B cell (primary cell): Measurements from ENCODE around the gene SARNP. TPM values are rescaled to one million over a fixed set of nuclear protein-coding genes. Genes with fewer than 3 reads are reported as not detected.

Experiments
- ATAC-seq: fragments of 200-7000 bp; cut with Tn5 transposase; one replicate; pipeline ENCODE4 v1.10.0; 2021; ENCODE audit warnings: low read depth, mild to moderate bottlenecking, moderate number of reproducible peaks, moderate library complexity
- CTCF ChIA-PET: fragments of 350-600 bp; sonication (Branson Sonifier 250); formaldehyde crosslinking; loops from one replicate; lab custom pipeline; 2021; ENCODE audit warnings: antibody characterized with exemption, inconsistent platforms; lab: Charles Lee
- POLR2A ChIA-PET: fragments of 350-600 bp; sonication (Branson Sonifier 250); formaldehyde crosslinking; loops from one replicate; lab custom pipeline; 2021; ENCODE audit warnings: antibody characterized with exemption; lab: Charles Lee
- DNase-seq: peaks from one replicate; pipeline ENCODE4 v3.0.0; 2013
- H2AFZ ChIP-seq: 2 replicates; pipeline ENCODE4 v1.6.1; 2012; ENCODE audit warnings: mild to moderate bottlenecking, low read depth, low read length; ENCODE audit not compliant: insufficient read depth, poor library complexity, severe bottlenecking
- H3K27ac ChIP-seq, 2 donors: 1 replicate in 1 of 2; 2 replicates in 1 of 2; pipeline ENCODE4 v1.5.1; 2012 to 2013; ENCODE audit warnings: low read length in 2 of 2, mild to moderate bottlenecking in 2 of 2, moderate library complexity in 1 of 2
- H3K27me3 ChIP-seq, 4 experiments: fragments of 200-600 bp in 1 of 4; sonication (generic) in 1 of 4; replicated peaks in 1 of 4; 1 replicate in 2 of 4; 2 replicates in 2 of 4; pipeline versions ENCODE4 v1.6.1 to v1.7.0; 2013 to 2016; ENCODE audit warnings: low read length in 3 of 4, mild to moderate bottlenecking in 2 of 4, mixed read lengths in 1 of 4, moderate library complexity in 1 of 4; ENCODE audit not compliant: insufficient read depth in 4 of 4, control insufficient read depth in 3 of 4; ENCODE audit errors: control extremely low read depth in 1 of 4
- H3K36me3 ChIP-seq, 2 experiments: replicated peaks in 1 of 2; 1 replicate in 1 of 2; 2 replicates in 1 of 2; pipeline versions ENCODE4 v1.6.1 to v1.7.1; 2013; ENCODE audit warnings: low read length in 1 of 2; ENCODE audit not compliant: insufficient read depth in 2 of 2, control insufficient read depth in 1 of 2; ENCODE audit errors: control extremely low read depth in 1 of 2, extremely low read depth in 1 of 2
- H3K4me1 ChIP-seq, 2 donors: fragments of 200-600 bp in 1 of 2; sonication (generic) in 1 of 2; 1 replicate in 1 of 2; 2 replicates in 1 of 2; pipeline versions ENCODE4 v1.5.1 to v1.6.1; 2013 to 2017; ENCODE audit warnings: low read length in 2 of 2; ENCODE audit not compliant: control insufficient read depth in 2 of 2, insufficient read depth in 2 of 2
- H3K4me2 ChIP-seq: replicated peaks from 2 replicates; pipeline ENCODE3; 2012; ENCODE audit warnings: mild to moderate bottlenecking, low read depth, low read length; ENCODE audit not compliant: poor library complexity, severe bottlenecking
- H3K4me3 ChIP-seq, 5 experiments: fragments of 200-600 bp in 1 of 5; sonication (generic) in 1 of 5; 1 replicate in 3 of 5; 2 replicates in 2 of 5; pipeline versions ENCODE4 v1.5.1 to v1.7.0; 2011 to 2016; ENCODE audit warnings: low read length in 4 of 5, mild to moderate bottlenecking in 4 of 5, low read depth in 2 of 5, control low read depth in 1 of 5, moderate library complexity in 1 of 5; ENCODE audit not compliant: insufficient read depth in 1 of 5; ENCODE audit errors: control extremely low read depth in 1 of 5, extremely low read depth in 1 of 5
- H3K79me2 ChIP-seq: fragments of 200-600 bp; sonication (generic); one replicate; pipeline ENCODE4 v1.6.0; 2016; ENCODE audit warnings: low read length; ENCODE audit not compliant: control insufficient read depth, insufficient read depth
- H3K9ac ChIP-seq: fragments of 200-600 bp; sonication (generic); 2 replicates; pipeline ENCODE4 v1.6.1; 2017; ENCODE audit warnings: mild to moderate bottlenecking, low read length, moderate library complexity
- H3K9me3 ChIP-seq, 3 donors: one replicate each; pipeline versions ENCODE4 v1.6.1 to v1.7.1; 2013; ENCODE audit warnings: low read length in 2 of 3; ENCODE audit not compliant: control insufficient read depth in 2 of 3, insufficient read depth in 1 of 3; ENCODE audit errors: control extremely low read depth in 1 of 3
- H4K20me1 ChIP-seq: 2 replicates; pipeline ENCODE4 v1.6.0; 2012; ENCODE audit warnings: mild to moderate bottlenecking, low read length; ENCODE audit not compliant: insufficient read depth, control insufficient read depth, poor library complexity, severe bottlenecking
- H3K27ac Mint-ChIP-seq: one replicate; pipeline ENCODE4 v1.8.0; 2021; ENCODE audit warnings: mixed read lengths
- H3K27me3 Mint-ChIP-seq: one replicate; pipeline ENCODE4 v1.8.0; 2021; ENCODE audit warnings: mixed read lengths
- H3K4me1 Mint-ChIP-seq: one replicate; pipeline ENCODE4 v1.8.0; 2021; ENCODE audit warnings: mixed read lengths
- H3K4me3 Mint-ChIP-seq: one replicate; pipeline ENCODE4 v1.8.0; 2021; ENCODE audit warnings: mixed read lengths
- H3K9me3 Mint-ChIP-seq: one replicate; pipeline ENCODE4 v1.8.0; 2022; ENCODE audit warnings: mixed read lengths; ENCODE audit not compliant: insufficient read depth
- CTCF ChIP-seq: fragments of 200-600 bp; IDR thresholded peaks from one replicate; pipeline ENCODE4 v1.8.0; 2022; ENCODE audit warnings: antibody characterized with exemption, mild to moderate bottlenecking
- EZH2 ChIP-seq: IDR thresholded peaks from 2 replicates; pipeline ENCODE4 v1.6.1; 2012; ENCODE audit warnings: borderline replicate concordance, low read depth, mild to moderate bottlenecking, moderate library complexity, low read length; ENCODE audit not compliant: insufficient read depth, poor library complexity, severe bottlenecking
- WGBS: methylation state at CpG from one replicate; pipeline ENCODE4 v1.1.5; 2013; ENCODE audit warnings: missing lambda C conversion rate; ENCODE audit not compliant: insufficient coverage; 5-methylcytosine and 5-hydroxymethylcytosine counted together
- intact Hi-C: fragments of 100-400 bp; cut with micrococcal nuclease; formaldehyde crosslinking; loops from one replicate; pipeline ENCODE4 v1.10.0; 2022
- polyA plus RNA-seq: library from polyadenylated mRNA; depleted of rRNA; stranded (reverse); fragments of >200 nt; gene quantifications from 2 replicates; pipeline ENCODE4 v1.2.3, GENCODE V29; 2012
- total RNA-seq, 2 donors: library from RNA; stranded (reverse); fragments of 120-200 nt in 1 of 2; gene quantifications; 1 replicate in 1 of 2; 2 replicates in 1 of 2; pipeline versions ENCODE4 v1.2.3 to v1.2.4, GENCODE V29; 2013 to 2022

Gene SARNP
- total and polyA plus RNA-seq, 2 donors (not counting 1 experiment from before 2014, with no cell fraction given), result 22.6 to 46.4 TPM

GRCh38 chr12:55733021-55733555, 84.4 kb downstream of the SARNP start:
- POLR2A ChIA-PET, result no interaction called here
- CTCF ChIA-PET, result interaction anchor here (6.5 to 8.1 kb wide), 2 partner anchors 13 to 76 kb away, joined by 46 to 147 read pairs; partner anchors contain the start of genes BLOC1S1 and RDH5
- ATAC-seq (no peak), DNase-seq (no peak)
- no peak overlapping the region for H3K4me3 ChIP-seq
- H3K36me3 ChIP-seq, result no peaks in the 10 kb centered on the region
- Mint-ChIP-seq H3K27me3 (no peaks in the 10 kb centered on the region), H3K27ac (no peak overlapping the region), H3K9me3 (no peaks in the 10 kb centered on the region), H3K4me1 (peaks cover 24% of the 10 kb centered on the region), H3K4me3 (no peak overlapping the region)
- peaks cover 20 to 27% of the 10 kb centered on the region in 2 donors for H3K4me1 ChIP-seq
- no peaks in the 10 kb centered on the region for H3K27me3 ChIP-seq
- no peak overlapping the region for H2AFZ ChIP-seq
- no peak overlapping the region for H3K9ac ChIP-seq
- no peak overlapping the region for H3K4me2 ChIP-seq
- WGBS, result 82% methylated on average over 14 of the region's 14 CpGs
- no peaks in the 10 kb centered on the region for H4K20me1 ChIP-seq
- no peak for TF ChIP-seq EZH2
- no peak for TF ChIP-seq CTCF
- intact Hi-C loops, result no loop called here
- no peak overlapping the region for H3K27ac ChIP-seq
- no peaks in the 10 kb centered on the region for H3K9me3 ChIP-seq
- no peaks in the 10 kb centered on the region for H3K79me2 ChIP-seq

GRCh38 chr12:55732288-55732687, 85.2 kb downstream of the SARNP start:
- ChIA-PET POLR2A (no interaction called here), CTCF (interaction anchor here (8.1 kb wide), 1 partner anchor 12 kb away, joined by 147 read pairs; the partner anchor contains the start of genes BLOC1S1 and RDH5)
- no peaks in the 10 kb centered on the region for H3K9me3 ChIP-seq
- no peak overlapping the region for H3K9ac ChIP-seq
- H3K4me3 ChIP-seq, result no peak overlapping the region
- peaks cover 19 to 27% of the 10 kb centered on the region in 2 donors for H3K4me1 ChIP-seq
- no peak overlapping the region for H2AFZ ChIP-seq
- H3K4me1 Mint-ChIP-seq, result peaks cover 24% of the 10 kb centered on the region
- no peaks in the 10 kb centered on the region for H3K27me3 ChIP-seq
- H3K4me2 ChIP-seq, result no peak overlapping the region
- no peaks in the 10 kb centered on the region for H3K79me2 ChIP-seq
- no peak overlapping the region for H3K27ac ChIP-seq
- H3K9me3 Mint-ChIP-seq, result no peaks in the 10 kb centered on the region
- TF ChIP-seq EZH2, result no peak
- no peak for TF ChIP-seq CTCF
- no peak for DNase-seq
- 94% methylated on average over 4 of the region's 4 CpGs for WGBS
- H3K27ac Mint-ChIP-seq, result no peak overlapping the region
- H3K27me3 Mint-ChIP-seq, result no peaks in the 10 kb centered on the region
- intact Hi-C loops, result no loop called here
- H3K36me3 ChIP-seq, result no peaks in the 10 kb centered on the region
- no peak for ATAC-seq
- no peaks in the 10 kb centered on the region for H4K20me1 ChIP-seq
- H3K4me3 Mint-ChIP-seq, result no peak overlapping the region
